ENCODE measurements around the gene MTARC2.

The MTARC2 gene

DNA sequence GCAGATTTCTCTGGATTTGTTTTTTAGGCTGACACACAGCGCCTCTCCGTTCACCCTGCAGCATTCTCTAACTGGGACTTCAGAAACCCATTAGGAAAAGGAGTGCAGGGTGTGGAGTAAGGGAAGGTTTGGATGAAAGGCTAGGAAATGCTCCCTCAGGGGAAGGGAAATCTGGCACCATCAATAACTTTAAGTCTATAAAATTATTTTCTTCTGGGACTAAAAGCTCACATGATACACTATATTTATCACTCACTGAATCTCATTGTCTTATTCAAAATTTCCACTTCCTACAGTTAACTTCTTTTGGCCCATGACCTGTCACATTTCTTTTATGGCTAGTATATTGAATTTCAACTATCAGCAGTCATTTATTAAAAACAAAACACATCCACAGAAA lies 85.3 kb downstream of the MTARC2 start:
- DNase-seq = no peak
